Activated CD8-positive, alpha-beta memory T cell treated with anti-CD3 and anti-CD28 coated beads for 36 hours (primary cell): Measurements from ENCODE around the gene ZNF185. TPM values are rescaled to one million over a fixed set of nuclear protein-coding genes. Genes with fewer than 3 reads are reported as not detected.

Experiments used
- CTCF ChIA-PET: fragments of 350-600 bp; sonication (Branson Sonifier 250); formaldehyde crosslinking; loops from one replicate; lab custom pipeline; 2021; ENCODE audit warnings: antibody characterized with exemption; lab: Charles Lee
- POLR2A ChIA-PET: fragments of 350-600 bp; sonication (Branson Sonifier 250); formaldehyde crosslinking; loops from one replicate; lab custom pipeline; 2021; ENCODE audit warnings: antibody characterized with exemption; lab: Charles Lee
- total RNA-seq, 2 experiments: library from RNA; stranded (reverse); gene quantifications; one replicate each; pipeline ENCODE4 v1.2.3, GENCODE V29; 2021

ZNF185 gene
- total RNA-seq, result under 1 TPM; 0.75 to 0.95 TPM

DNA sequence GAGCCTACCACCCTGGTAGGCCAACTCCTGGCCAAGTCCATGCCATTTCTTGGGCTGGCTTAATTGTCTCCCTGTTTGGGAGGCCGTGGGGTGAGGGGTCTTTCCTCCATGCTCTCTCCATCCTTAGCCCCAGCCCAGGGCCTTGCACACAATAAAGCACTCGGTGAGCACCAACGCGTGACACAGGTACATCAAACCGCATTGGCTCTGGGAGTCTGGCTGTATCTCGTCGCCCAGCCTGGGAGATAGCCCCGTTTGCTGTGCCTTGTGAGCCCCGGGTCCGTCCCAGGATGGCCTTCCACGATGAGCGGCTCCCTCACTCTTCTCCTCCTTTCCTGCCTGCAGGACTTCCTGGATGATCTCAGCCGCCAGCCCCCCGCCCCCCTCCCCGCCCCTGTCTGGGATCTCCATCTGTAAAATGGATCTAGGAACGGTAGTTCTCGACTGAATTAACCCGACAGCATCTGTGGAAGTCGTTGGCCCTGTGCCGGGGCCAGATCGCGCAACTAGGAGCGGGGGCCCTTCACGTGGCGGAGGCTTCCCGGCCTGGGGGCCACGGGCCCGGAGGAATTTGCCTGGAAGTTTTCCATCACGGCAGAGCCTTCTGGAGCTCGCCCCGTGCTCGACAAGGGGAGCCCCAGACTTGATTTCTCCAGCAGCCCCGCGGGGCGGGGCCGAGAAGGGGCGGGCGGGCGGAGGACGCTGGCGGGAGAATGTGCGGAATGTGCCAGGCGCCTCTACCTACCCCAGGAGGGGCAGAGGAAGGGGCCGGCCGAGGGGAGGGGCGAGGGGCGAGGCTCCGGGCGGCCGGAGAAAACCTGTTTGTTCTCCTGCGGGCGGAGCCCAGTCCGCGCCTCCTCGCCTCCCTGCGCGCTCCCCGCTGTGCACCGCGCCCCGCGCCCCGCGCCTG is at the start of gene ZNF185:
Gene ZNF185, plus strand, starts transcription at position 846 of the 910 bp plus-strand sequence. CDS start 16,423 bp downstream, outside the sequence.
- POLR2A ChIA-PET, result no interaction called here
- CTCF ChIA-PET, result no interaction called here

DNA sequence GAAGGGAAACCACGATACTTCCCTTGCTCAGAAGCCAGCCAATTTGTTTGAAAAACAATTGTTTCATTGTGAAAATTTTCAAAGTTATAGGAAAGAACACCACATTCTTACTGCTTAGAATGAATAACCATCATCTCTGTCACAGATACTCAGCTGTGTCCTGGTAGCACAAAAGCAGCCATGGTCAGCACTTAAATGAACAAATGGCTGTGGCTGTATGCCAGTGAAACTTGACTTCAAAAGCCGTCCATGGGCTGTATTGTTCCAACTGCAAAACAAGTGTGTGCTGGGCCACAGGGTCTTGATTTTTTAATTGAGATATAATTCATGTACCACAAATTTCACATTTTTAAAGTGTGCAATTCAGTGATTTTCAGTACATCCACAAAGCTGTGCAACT is 47.4 kb upstream of the ZNF185 start:
- CTCF ChIA-PET, result no interaction called here
- POLR2A ChIA-PET, result no interaction called here

DNA sequence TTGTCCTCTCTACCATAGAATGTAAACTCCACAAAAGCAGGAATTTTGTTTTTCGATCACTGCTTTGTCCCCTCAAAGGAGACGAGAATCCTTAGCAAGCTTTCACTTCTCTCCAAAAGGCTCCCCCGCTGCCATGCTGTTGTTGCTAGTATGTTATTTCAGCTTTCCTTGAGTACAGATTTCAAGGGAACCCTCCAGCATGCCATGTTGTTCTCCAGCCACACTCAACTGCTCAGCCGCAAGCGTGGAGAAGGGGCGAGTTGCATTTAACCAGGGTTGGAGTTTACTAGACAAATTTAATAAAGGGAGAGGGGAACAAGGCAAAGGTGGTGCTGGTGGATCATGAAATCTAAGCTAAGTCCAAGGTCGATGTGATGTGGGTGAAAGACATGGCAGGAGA is 43.9 kb upstream of the ZNF185 start:
- POLR2A ChIA-PET, result no interaction called here
- CTCF ChIA-PET, result no interaction called here

DNA sequence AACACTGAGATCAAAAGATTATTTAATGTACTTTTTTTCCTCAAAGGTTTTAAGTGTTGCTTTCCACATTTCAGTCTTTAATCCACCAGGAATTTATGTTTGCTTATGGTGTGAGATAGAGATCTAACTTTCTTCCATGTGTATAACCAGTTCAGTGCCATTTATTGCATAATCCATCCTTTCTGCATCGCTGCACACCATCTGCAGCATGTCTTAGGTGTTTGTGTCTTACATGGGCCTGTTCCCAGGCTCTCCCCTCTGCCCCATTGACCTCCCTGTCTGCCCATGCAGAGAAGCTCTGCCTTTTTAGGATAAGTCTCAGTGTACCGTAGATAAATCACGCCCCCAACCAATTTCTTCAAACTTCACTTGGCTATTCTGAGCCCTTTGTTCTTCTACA is 36.8 kb upstream of the ZNF185 start:
- CTCF ChIA-PET, result no interaction called here
- POLR2A ChIA-PET, result no interaction called here

DNA sequence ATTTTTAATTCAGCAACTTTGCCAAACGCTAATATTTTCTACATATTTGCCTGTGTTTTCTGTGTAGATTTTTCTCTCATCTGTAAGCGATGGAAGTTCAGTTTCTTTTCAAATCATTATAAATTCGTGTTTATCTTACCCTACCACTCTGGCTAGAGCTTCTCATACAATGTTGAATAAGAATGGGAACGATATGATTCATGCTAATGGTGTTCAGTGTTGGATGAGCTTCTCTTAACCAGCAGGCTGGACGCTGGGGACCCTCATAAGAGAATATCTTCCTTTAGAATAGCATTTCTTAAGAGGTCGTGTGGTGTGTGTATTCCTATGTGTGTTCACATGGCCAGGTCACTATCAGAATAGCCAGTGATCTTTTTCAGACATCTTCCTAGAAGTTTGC is 36.0 kb upstream of the ZNF185 start:
- CTCF ChIA-PET, result no interaction called here
- POLR2A ChIA-PET, result no interaction called here

DNA sequence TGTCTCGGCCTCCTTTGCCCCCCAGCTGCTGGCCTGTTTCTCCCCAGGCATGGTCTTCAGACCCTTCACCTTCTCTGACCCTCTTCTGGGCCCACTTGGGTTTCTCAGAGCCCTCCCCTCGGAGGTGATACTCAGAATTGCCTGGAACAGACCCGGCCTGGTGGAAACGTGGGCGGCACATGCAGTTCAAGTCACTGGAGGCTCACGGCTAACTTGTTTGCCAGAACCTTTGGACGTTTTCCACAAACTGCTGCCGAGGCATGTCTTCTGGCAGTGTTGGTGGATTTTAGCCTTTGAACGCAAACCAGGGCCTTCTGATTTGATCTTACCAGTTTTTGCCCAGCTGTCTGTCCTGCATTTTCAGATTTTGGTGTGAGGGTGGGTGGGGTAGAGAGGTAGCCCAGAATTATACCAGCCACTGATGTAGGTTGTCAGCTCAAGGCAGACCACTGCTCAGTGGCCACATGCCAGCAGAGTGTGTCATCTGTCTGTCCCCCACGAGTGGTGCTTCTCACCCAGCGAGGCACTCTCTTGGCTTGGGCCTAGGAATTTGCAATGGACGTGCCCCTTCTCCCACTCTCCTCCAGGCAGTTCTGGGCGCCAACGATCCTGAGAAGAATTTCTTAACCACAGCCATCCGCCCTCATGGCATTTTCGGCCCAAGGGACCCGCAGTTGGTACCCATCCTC is 32.5 kb upstream of the ZNF185 start:
- ChIA-PET CTCF (no interaction called here), POLR2A (no interaction called here)

DNA sequence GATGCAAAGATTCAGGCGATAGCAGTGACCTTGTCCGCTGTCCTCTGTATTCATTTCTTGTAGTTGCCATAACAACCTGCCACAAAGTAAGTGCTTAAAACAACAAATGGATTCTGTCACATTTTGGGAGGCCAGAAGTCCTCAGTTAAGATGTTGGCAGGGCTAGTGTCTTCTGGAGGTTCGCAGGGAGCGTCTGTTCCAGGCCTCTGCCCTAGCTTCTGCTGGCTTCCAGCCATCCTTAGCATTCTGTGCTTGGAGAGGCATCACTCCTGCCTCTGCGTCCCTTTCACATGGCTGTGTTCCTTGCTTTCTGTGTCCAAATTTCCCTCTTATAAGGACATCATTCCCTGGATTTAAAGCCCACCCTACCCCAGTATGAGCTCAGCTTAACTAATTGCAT is 31.5 kb upstream of the ZNF185 start:
- CTCF ChIA-PET, result no interaction called here

DNA sequence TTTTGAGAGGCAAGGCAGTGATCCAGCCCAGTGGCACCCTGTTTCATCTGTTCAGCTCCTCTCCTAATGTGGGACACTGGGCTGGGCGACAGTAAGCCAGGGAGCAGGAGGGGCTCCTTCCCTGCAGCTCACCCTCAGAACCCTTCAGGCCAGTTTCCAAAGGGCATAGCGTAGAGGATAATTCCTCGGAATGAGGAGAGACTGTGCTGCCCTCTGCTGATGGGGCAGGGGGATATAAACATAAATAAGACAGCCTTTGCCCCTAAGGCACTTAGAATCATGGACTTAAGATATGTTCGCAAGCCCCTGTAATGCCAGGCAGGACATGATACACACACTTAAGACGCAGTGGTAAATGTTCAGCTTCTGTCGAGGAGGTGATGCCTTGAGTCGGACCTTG is 27.9 kb upstream of the ZNF185 start:
- POLR2A ChIA-PET, result no interaction called here
- CTCF ChIA-PET, result no interaction called here

More for the DNA sequence above, 31.5 kb upstream of the ZNF185 start:
- POLR2A ChIA-PET, result no interaction called here

DNA sequence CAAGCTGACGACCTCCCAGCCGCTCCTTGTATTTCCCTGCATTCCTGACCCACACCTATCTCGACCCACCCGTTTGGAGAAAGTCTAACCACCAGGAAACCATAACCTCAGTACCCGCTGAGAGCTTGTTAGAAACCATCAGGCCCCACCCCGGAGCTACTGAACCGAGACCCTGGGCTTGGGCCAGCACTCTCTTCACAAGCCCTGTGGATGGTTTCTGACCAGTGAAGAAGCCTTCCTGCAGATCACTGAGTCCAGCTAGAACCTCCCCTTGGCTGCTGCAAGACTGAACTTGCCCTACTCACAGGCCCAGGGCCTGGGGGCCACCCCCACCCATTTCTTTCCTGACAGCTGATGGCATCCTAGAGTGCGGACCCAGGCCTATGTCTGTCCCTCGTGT is 26.6 kb upstream of the ZNF185 start:
- ChIA-PET POLR2A (no interaction called here), CTCF (no interaction called here)

DNA sequence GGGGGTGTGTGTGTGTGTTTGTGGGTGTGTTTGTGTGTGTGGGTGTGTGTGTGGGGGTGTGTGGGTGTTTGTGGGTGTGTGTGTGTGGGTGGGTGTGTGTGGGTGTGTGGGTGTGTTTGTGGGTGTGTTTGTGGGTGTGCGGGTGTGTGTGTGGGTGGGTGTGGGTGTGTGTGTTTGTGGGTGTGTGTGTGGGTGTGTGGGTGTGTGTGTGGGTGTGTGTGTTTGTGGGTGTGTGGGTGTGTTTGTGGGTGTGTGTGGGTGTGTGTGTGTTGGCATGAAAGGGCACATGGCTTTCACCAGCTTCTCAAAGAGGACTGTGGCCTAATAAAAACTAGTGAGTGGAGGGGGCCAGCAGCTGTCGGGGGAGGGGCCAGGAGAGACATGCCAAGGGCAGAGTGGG is 25.3 kb upstream of the ZNF185 start:
- POLR2A ChIA-PET, result no interaction called here
- CTCF ChIA-PET, result no interaction called here

DNA sequence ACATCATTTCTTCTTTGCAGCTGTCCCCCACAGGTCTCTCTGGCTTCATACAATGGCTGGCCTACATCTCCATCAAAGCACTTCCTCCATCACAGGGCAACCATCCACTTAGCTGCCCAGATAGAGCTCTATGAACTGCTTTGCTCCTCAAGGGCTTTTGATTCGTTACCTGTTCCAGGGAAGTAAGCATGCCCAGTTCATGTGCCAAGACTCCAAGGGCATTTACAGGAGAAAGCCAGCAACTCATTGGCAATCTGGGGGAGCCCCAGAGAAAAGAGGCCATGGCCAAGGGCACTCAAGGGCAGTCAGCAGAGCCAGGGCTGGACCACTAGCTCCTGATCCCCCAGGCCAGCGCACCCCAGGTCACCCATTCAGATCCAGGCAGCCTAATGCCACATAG is 24.5 kb upstream of the ZNF185 start:
- POLR2A ChIA-PET, result no interaction called here
- CTCF ChIA-PET, result no interaction called here

DNA sequence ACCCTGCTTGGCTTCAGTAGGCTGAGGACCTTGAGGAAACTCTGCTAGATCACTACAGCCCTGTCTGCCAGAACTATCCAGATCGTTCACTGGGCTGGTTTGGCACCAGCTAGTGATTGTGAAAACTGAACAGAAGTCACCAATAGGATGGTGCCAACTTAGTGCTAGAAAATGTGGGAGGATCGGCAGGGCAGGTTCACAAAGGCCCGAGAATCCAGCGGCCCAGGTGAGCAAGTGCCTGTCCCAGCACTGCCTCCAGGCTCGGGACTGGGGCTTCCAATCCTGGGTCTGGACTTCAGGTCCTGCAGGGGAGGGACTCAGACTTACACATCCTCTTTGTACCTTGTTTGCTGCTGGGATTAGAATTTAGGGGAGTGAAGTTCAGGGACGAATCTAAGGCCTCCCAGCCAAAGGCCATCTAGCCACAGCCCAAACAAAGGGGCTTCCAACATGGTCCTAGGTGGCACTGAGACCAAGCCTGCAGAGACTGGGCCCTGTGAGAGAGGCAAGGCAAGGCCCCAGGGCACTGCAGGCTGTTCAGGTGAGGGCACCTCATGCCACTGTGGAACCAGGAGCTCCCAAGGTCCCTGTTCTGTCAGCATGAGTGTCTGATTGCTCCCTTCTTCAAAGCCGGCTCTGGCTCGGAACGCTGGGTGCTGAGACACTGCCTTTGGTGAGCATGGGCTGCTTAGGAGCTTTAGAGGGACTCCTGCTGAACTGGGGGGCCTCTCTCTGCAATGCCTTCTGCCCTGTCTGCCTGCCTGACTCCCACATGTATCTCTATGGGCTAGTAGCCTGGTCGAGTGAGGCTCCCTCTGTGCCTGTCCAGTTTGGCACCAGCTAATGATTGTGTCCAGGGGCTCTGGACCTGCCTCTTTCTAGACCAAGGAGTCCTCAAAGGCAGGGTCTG is 20.7 kb upstream of the ZNF185 start:
- ChIA-PET POLR2A (no interaction called here), CTCF (no interaction called here)

DNA sequence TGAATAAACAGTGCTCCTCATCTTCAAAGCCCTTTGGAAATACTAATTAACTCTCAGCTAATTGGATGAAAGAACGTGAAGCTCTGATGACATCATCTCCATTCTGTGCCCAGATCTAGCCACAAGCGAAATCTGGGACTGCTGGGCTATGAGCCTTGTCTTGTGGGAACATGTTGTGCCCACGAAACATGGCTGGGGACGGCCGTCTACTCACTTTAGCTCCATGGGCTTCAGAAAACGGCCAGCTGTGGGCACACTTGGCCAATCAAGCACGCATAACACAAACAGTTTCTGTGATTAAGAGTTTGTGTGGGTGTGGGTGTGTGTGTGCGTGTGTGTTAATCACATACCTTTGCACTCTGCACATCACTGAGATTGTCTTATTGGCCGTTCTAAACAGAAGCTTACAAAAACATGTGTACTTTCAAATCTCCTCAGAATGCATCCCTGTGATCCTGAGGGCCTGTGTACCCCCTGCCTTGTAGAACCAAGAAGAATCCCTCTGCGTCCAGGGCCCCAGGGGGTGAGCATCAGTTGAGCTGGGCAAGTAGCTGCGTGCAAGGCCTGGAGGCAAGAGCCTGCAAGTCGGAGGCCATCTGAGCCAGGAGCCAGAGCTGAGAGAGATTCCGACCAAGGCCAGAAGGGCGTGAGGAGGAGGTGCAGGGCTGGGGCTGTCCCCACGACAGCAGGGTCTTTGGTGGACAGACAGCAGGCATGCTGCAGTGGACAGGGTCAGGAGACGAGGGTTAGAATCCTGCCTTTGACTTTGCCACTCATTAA is 18.7 kb upstream of the ZNF185 start:
- ChIA-PET CTCF (interaction anchor here (0.6 kb wide), 1 partner anchor 1469 kb away, joined by 4 read pairs; no protein-coding TSS in a partner anchor), POLR2A (no interaction called here)

DNA sequence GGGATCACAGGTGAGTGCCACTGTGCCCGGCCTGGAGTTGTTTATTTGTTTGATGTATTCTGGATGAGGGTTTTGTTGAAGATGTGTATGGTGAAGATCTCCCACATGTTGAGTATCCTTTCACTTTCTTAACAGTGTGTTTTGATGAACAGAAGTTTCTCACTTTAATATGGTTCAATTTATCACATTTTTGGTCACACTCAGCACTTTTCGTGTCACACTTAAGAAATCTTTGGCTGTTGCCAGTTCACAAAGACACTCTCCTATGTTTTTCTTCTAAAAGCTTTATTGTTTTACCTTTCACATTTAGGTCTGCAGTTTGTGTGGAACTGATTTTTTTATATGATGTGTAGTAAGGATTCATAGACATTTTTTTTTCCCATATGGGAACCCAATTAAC is 16.6 kb upstream of the ZNF185 start:
- POLR2A ChIA-PET, result no interaction called here
- CTCF ChIA-PET, result no interaction called here

DNA sequence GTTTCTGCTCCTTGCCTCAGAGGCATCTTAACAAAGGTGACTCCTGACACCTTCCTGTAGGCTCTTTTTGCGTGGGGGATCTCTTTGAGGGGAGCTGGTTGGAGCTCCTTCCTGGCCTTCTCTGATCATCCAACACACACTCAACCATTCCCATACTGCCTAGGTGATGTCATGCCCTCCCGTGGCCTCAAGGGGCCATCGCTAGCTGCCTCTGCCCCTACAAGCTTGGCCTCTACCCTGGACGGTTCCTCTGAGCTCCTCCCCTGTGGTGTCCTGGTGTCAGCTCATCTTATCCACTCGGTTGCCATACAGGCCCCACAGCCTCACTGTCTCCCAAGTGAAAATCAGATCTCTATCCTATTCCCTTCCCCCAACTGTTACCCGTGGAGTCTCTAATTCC is 13.7 kb upstream of the ZNF185 start:
- CTCF ChIA-PET, result no interaction called here
- POLR2A ChIA-PET, result interaction anchor here (0.6 kb wide), 1 partner anchor 57 kb away, joined by 3 read pairs; no protein-coding TSS in a partner anchor

DNA sequence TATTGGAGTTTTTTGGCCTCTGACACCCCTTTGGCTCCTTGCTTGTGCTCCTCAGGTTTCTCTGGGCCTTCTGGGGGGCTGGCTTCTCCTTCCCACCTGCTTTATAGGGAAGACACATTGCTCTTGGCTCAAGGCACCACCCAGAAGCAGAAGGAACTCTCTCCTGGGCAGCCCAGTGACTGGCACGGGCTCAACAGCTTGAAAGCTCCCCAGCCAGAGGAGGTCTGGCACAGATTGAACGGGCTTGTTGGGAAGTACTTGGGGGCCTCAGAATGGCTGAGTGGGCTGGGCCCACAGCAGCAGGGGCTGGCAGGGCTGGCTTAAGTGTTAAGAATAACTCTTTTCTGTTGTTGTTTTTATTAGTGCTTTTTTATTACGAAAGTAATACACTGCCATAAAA is 11.2 kb upstream of the ZNF185 start:
- ChIA-PET CTCF (no interaction called here), POLR2A (no interaction called here)

DNA sequence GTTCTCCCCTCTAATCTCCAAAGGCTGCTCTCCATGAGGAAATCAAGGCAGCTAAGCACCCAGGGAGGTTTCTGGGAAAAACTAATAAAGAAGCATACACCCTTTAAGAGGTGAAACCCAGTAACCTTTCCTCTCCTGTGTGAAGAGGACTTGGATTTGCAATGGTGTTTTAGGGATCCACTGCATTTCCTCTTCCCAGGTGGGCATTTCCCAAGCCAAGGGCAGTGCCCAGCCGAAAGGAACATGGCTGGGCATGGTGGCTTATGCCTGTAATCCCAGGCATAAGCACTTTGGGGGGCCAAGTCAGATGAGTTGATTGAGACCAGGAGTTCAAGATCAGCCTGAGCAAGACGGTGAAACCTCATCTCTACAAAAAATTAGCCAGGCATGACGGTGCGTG is 5.4 kb upstream of the ZNF185 start:
- CTCF ChIA-PET, result interaction anchor here (1.4 kb wide), 1 partner anchor 21 kb away, joined by 3 read pairs; no protein-coding TSS in a partner anchor
- POLR2A ChIA-PET, result no interaction called here

DNA sequence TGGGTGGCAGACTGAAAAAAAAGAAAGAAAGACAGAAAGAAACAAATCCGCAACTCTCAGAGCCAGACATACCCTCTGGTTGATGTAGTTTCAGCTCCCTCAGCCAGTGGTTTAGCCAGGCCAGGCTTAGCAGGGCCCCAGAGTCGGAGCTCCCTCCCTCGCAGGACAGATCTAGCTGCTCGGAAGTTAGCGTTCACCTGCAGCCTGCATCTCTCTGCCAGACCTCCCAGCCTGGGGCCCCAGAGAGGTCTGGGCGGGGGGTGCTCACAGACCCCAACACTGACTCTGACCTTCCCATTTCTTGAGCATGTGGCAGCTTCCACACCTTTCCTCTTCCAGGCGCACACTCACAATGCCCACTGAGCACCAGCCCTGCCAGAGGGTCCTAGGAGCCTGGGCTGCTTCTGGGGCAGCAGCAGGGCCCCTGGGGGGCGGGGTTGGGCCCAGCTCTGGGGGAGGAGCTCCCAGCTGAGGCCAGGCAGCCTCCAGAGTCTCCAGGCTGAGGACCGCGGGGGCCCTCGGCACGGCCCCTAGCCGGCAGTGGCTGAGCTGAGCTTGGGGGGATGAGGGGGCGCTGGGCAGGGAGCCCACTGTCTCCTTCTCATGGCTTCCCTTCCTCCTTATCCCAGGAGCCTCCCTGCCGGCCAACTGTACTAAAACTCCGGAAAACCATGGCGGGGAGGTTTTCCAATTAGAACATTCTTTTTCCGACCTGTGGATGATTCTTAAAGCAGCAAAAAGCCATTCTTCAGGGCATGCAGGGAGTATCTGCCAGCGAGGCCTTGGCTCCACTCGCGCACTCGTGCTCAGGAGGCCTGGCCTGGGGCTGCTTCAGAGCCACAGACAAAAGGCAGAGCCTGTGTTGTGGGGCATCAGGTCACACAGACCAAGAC is 4.6 kb upstream of the ZNF185 start:
- ChIA-PET CTCF (no interaction called here), POLR2A (no interaction called here)
